HL-60 (cell line): ENCODE results near the gene RETREG2.
A peak's percentile ranks its signal among the peaks of the same experiment; 100 is the strongest.

Experiments
- POLR2AphosphoS5 ChIP-seq: IDR thresholded peaks from 2 replicates; pipeline ENCODE4 v1.6.1; 2012; ENCODE audit warnings: low read depth
- TF ChIP-seq, protein P1 (sequence below): IDR thresholded peaks from one replicate; pipeline ENCODE4 v1.5.1; 2011; ENCODE audit warnings: low read length, control low read depth, inconsistent platforms; ENCODE audit not compliant: insufficient read depth

DNA sequence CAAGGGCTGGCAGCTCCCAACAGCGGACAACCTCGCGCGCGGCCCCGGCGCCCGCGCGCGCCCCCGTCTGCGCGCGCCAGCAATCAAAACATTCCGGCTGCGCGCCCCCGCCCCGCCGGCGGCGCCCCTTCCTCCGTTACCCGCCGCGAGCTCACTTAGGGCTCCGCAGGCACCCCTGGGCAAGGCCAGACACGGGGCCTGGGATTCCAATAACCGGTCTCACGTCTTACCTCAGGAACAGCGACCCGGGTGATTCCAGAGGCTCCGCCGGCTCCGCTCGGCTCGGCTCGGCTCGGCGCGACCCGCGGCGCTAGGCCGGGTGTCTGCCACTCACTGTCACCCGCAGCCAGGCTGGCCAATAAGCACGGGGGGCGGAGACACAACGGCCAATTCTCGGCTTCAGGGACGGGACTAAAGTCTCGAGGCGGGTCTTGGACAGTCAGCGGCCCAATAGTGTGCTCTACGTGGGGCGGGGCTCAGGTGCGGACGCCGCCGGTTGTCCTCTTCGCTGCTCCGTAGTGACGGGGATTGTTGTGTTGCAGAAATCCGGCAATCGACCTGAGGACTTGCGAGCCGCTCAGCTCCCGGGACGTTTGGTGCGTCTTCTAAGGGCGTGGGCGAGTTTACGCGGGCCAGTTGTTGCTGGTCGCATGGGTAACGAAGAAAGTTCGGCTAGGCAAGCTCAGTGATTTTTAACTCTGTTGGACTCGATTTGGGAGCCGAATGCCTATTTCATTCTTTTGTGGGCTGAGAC is 51.4 kb downstream of the RETREG2 start, which contains the start of the genes ANKZF1 and ATG9A:
- TF ChIP-seq POLR2AphosphoS5 = peak; percentile 79
- TF ChIP-seq, protein P1, sequence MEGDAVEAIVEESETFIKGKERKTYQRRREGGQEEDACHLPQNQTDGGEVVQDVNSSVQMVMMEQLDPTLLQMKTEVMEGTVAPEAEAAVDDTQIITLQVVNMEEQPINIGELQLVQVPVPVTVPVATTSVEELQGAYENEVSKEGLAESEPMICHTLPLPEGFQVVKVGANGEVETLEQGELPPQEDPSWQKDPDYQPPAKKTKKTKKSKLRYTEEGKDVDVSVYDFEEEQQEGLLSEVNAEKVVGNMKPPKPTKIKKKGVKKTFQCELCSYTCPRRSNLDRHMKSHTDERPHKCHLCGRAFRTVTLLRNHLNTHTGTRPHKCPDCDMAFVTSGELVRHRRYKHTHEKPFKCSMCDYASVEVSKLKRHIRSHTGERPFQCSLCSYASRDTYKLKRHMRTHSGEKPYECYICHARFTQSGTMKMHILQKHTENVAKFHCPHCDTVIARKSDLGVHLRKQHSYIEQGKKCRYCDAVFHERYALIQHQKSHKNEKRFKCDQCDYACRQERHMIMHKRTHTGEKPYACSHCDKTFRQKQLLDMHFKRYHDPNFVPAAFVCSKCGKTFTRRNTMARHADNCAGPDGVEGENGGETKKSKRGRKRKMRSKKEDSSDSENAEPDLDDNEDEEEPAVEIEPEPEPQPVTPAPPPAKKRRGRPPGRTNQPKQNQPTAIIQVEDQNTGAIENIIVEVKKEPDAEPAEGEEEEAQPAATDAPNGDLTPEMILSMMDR = no peak
